A204.1 (cell line): ENCODE results near the gene UEVLD.

Experiments
- FAIRE-seq: peaks from 2 replicates; lab custom pipeline; 2012; peaks lifted over from hg19 to GRCh38; lab: Jason Lieb, UNC

UEVLD gene

DNA sequence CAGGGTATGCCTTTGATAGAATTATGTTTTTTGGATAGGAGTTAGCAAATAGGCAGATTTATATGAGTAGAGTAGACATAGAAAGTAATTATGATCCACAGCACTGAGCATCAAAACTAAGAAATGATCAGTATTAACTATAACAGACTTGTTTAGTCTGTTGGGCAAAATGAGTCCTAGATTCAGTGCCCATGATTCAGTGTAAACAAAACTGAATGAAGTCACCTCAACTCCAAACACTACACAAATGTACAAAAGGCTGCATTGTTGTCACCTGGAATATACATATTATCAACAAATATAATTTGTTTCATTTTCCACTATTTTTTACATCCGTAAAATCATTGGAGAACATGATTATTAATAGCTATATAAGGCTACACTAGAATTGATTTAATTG, 6.7 kb downstream of the UEVLD start:
- no peak for FAIRE-seq

GRCh38 chr11:18580113-18580766, 8.3 kb downstream of the UEVLD start:
- no peak for FAIRE-seq

DNA sequence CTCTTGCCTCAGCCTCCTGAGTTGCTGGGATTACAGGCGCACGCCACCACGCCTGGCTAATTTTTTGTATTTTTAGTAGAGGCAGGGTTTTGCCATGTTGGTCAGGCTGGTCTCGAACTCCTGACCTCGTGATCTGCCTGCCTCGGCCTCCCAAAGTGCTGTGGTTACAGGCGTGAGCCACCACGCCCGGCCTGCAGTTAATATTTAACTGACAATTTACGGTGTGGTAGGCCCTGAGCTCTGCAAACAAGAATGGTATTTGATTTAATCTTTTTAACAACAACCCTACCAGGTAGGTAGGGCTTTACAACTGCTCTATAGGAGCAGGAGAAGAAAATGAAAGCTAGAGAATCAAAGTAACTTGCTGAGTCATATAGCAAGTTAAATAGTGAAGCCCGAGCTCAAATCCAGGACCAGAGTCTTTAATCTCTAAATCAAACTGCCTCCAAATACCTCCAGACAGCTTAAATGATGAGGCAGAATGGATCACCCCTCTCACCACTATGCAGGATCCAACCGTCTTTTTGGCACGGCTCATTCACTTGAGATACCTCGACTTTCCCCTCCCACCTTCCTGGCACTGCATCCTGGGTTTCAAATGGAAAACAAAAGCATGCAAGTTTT, 9.4 kb downstream of the UEVLD start:
- no peak for FAIRE-seq

GRCh38 chr11:18575361-18575760, 13.2 kb downstream of the UEVLD start:
- FAIRE-seq, result no peak

DNA sequence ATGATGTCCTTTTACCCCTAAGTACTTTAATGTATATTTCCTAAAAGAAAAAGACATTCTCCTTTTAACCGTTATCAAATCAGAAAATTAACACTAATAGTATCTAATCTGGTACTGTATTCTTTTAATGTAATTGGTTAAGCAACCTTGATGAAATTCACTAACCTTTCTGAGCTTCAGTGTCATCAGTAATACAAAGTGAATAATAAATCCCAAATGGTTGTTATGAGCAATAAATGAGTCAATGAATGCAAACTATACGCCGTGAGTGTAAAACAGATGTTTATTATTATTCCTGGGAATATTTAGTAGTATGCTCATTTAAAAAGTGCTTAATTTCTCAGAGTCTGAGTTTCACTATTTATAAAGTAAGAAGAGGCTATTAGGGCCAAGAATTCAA, 21.5 kb downstream of the UEVLD start:
- FAIRE-seq, result no peak

- no peak for FAIRE-seq
Measured at GRCh38 chr11:18566406-18566805, 22.1 kb downstream of the UEVLD start.

- FAIRE-seq, result no peak
Measured at GRCh38 chr11:18564149-18564548, 24.4 kb downstream of the UEVLD start.

GRCh38 chr11:18563090-18563730, 25.3 kb downstream of the UEVLD start:
- no peak for FAIRE-seq

- no peak for FAIRE-seq
Measured at GRCh38 chr11:18548001-18548400, 40.5 kb downstream of the UEVLD start.

DNA sequence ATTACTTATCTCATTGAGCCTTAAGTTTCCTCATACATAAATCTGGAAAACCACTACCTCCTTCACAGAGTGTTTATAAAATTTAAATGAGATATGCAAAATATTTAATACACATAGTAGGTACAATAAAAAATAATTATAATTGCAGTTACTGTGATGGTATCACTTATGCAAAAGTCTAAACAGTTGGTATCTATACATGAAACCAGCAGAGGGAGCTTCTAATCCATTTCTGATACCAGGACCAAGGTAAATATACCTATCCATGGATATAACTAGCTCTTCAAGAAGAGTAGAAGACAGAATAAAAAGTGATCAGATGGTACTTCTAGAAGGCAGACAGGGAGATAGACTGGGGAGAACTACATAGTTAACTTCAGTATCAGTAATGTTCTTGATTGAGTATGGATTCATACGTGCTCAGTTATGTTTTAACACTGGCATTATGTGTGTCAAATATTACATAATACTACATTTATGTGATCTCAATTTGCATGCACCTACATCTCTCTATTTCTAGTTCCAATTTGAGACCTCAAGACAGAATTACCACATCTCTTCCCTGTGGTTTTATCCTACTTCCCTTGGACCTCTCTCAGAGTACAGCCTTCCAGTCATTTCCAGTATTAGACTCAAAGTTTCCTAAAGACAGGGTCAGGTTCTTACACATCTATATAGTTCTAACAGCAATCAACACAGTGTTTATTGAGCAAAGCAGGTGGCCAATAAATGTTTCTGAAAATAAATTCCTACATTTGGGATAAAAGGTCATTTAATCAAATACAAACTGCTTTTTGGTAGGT, 48.1 kb downstream of the UEVLD start:
- peak; percentile 93 for FAIRE-seq

GRCh38 chr11:18536209-18536608, 52.3 kb downstream of the UEVLD start:
- FAIRE-seq, result no peak

DNA sequence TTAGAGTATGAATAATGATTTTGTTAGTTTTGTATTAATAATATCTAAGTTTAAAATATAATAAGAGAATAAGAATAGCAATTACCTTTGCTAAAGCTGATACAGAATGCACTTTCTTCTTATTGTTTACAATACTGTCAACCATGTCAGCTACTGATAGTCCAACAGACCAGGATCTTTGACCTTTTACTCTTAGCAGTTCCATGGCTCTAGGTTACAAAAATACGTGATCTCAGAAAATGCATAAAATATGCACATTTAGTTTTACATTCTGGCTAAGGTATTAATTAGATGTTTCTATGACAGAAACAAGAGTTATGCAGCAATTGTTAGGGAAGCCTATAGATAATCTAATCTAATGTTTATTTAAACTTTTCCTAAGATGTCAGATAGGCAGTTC, 54.3 kb downstream of the UEVLD start:
- FAIRE-seq, result no peak

DNA sequence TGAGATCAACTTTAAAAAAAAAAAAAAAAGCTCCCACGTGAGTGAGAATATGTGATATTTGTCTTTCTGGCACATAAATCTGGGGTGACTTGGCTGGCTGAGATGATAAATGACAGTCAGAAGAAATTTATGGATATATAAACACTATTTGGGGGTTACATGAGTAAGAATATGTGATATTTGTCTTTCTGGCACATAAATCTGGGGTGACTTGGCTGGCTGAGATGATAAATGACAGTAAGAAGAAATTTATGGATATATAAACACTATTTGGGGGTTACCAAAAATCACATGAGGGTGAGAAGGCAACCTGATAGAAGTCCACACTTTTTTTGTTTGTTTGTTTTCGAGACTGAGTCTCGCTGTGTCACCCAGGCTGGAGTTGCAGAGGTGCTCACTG, 55.2 kb downstream of the UEVLD start:
- FAIRE-seq, result no peak

DNA sequence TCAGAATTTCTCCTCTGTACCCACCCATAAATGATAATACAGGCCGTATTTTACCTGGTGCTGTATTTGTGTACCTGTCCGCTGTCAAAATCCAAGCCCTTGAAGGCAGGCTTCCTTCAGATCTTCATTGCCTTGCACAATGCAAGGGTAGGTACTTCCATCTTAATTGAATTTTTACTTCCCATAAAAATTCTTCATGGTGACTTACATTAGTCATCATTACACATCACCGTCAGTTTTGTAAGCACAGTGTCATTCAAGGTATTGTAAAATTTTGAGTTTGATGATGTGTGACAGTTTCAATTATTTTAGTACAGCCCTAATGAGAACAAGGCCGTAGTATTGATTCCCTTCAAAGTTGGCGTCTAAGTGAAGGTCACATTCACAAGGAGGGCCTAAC, 61.0 kb downstream of the UEVLD start:
- no peak for FAIRE-seq

DNA sequence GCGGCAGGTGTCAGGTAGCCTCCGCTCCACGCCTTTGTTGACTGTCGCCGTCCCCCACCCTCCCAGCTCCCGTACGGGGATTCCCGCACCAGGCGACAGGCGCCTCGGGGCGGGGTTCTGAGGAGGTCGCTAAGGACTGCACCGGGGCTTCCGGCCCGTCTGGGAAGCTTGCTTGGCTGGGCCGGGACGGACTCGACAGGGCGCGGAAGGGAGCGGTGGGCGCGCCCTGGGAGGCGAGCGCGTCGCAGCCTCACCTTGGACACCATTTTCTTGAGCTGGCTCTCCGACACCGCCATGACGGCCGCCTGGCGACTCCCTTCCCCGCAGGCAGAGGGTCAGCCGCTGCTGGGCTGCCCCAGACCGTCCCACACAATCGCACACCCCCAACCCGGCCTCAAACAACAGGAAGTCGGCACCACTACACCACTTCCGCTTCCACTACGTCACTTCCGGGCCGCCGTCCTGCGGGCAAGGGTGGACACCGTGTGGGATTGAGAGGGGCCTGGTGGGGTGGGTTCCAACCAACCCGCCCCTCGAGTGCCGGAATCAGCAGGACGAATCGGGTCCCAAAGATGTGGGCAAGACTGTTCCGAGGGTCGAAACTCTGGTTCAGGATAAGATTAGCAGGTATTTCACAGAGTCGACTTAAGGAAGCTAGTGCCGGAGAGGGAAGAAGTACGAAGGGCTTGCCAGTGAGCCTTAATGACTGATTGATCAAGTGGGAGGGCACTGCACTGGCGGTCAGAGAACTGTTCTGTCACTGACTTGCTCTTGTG, 61.8 kb downstream of the UEVLD start, which contains the start of gene TSG101:
Gene TSG101, minus strand, starts transcription at position 422 of the 776 bp plus-strand sequence. Its CDS starts 126 bp downstream, at position 296.
- no peak for FAIRE-seq

DNA sequence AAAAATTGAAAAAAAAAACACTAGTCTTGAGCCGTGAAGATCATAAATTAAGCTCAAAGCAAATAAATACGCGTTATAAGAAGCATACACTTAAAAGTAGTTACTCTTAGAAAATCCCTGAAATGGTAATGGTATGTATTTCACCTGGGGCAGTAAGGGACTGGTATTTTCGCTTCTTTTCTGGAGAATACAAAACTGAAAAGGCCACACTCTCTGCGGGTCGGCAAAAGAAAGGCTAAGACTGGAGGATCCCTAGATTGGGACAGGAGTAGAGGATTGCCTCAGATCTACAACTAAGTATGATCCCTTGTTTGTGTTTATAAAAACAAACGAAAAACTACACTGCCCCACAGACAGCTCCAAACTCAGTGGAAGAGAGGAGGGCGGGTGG, 62.4 kb downstream of the UEVLD start:
- no peak for FAIRE-seq

- FAIRE-seq, result no peak
Measured at GRCh38 chr11:18524248-18524647, 64.3 kb downstream of the UEVLD start.

- no peak for FAIRE-seq
Measured at GRCh38 chr11:18523084-18523483, 65.5 kb downstream of the UEVLD start.

DNA sequence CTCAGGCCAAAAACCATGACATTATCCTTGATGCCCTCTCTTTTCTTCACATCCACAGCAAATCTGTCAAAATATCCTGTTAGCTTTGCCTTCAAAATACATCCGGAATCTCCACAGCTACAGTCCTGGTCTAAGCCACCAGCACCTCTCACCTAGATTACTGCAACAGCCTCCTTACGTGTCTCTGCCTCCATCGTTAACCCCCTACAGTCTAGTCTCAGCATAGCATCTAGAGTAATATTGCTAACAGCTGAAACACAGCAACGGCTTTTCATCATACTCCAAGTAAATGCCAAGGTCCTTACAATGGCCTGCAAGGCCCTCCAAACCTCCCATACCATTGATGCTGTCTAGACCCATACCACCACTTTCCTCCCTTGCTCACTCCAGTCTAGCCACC, 66.1 kb downstream of the UEVLD start:
- no peak for FAIRE-seq

DNA sequence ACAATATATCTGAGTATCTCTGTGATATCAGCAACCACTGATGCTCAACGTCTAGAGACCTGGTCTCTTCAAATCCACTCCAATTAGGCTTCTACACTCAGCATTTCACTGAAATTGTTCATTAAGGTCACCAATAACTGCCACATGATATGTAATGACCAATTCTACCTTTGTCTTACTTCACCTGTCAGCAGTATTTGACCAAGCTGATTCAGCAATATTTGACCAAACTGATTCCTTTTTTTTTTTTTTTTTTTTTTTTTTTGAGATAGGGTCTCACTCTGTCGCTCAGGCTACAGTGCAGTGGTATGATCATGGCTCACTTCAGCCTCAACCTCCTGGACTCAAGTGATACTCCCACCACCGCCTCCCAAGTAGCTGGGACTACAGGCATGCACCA, 67.4 kb downstream of the UEVLD start:
- FAIRE-seq, result no peak

DNA sequence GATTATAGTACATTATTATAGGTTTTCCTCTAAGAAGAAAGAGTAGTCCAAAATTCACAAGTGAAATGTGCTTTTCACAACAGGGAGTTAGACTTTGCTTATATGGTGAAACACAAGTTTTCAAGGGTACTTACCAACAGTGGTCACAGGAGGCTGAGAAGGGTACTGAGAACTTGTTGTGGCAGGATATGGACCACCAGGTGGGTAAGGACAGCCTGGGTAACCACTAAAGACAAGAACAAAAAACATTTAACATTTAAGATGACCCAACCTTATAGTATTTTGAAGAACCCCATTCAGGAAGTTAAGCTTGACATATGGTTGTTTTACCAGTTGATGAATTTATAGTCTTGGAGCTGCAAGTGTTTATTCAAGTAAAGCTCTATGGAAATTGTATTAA, 86.2 kb downstream of the UEVLD start:
- no peak for FAIRE-seq

DNA sequence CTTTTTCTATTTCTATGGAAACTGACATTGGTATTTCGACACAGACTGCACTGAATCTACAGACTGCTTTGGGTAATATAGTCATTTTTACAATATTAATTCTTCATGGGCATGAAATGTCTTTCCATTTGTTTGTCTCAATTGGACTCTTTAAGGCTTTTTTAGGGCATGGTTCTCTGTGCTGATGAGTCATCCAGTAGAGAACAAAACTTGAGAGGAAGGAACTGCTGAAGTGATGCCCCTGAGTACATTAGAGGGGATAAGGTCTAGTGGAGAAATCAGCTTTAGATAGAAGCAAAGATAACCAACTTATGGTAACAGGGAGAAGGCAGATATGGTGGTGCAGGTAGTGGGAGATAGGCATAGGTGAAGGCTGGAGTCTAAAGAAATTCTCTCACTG, 86.9 kb downstream of the UEVLD start:
- no peak for FAIRE-seq
